Gastrocnemius medialis (tissue), 4 donors: Measurements from ENCODE around the gene ZNF362.

Source experiments
- POLR2A ChIP-seq, 2 donors: fragments of 450-650 bp; IDR thresholded peaks; one replicate each; pipeline ENCODE4 v1.6.1; 2017; ENCODE audit warnings: antibody characterized with exemption in 2 of 2, mild to moderate bottlenecking in 2 of 2, moderate library complexity in 2 of 2
- TF ChIP-seq, protein P1 (sequence below), 5 experiments: fragments of 450-650 bp in 3 of 5; fragments of 200-600 bp in 2 of 5; sonication (generic) in 2 of 5; IDR thresholded peaks in 4 of 5; conservative IDR thresholded peaks in 1 of 5; 1 replicate in 4 of 5; 2 replicates in 1 of 5; pipeline ENCODE4 v1.5.1; 2016 to 2019; ENCODE audit warnings: antibody characterized with exemption in 5 of 5, mild to moderate bottlenecking in 3 of 5, moderate library complexity in 3 of 5

DNA sequence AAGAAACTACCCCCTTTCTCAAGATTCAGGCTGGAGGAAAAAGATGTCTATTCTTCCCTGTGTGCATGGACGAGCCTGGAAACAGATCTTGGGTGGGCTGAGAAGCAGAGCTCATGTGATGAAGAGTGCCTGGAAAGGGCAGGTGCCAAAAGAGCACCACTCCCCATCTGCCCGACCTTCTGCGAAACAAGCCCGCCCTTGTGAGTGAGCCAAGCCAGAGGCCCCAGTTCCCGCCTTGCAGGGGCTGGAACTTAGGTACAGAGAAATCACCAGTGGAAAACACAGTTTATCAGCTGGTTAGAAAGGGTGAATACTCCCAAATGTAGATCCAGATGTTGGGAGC lies 91.3 kb downstream of the ZNF362 start:
- TF ChIP-seq, protein P1, sequence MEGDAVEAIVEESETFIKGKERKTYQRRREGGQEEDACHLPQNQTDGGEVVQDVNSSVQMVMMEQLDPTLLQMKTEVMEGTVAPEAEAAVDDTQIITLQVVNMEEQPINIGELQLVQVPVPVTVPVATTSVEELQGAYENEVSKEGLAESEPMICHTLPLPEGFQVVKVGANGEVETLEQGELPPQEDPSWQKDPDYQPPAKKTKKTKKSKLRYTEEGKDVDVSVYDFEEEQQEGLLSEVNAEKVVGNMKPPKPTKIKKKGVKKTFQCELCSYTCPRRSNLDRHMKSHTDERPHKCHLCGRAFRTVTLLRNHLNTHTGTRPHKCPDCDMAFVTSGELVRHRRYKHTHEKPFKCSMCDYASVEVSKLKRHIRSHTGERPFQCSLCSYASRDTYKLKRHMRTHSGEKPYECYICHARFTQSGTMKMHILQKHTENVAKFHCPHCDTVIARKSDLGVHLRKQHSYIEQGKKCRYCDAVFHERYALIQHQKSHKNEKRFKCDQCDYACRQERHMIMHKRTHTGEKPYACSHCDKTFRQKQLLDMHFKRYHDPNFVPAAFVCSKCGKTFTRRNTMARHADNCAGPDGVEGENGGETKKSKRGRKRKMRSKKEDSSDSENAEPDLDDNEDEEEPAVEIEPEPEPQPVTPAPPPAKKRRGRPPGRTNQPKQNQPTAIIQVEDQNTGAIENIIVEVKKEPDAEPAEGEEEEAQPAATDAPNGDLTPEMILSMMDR (IDR thresholded peaks at IDR 0.05 in 4 of 5, conservative IDR thresholded peaks at IDR 0.05 in 1 of 5) = no peak
- TF ChIP-seq POLR2A (IDR thresholded peaks at IDR 0.05) = no peak
